Parathyroid adenoma (tissue), 2 donors: ENCODE data around the gene AKIRIN2.
A peak's percentile ranks its signal among the peaks of the same experiment; 100 is the strongest.

Experiments used
- H2AFZ ChIP-seq: fragments of 300-600 bp; sonication (generic); one replicate; pipeline ENCODE4 v1.7.0; 2017; ENCODE audit warnings: antibody characterized with exemption, mild to moderate bottlenecking
- H3K27ac ChIP-seq: fragments of 300-600 bp; sonication (generic); one replicate; pipeline ENCODE4 v1.7.0; 2017
- H3K27me3 ChIP-seq: fragments of 300-600 bp; sonication (generic); one replicate; pipeline ENCODE4 v1.7.0; 2017; ENCODE audit warnings: low read length; ENCODE audit not compliant: control insufficient read depth, insufficient read depth
- H3K36me3 ChIP-seq: fragments of 300-600 bp; sonication (generic); one replicate; pipeline ENCODE4 v1.7.0; 2017; ENCODE audit warnings: low read length; ENCODE audit not compliant: control insufficient read depth, insufficient read depth
- H3K4me1 ChIP-seq: fragments of 300-600 bp; sonication (generic); one replicate; pipeline ENCODE4 v1.7.0; 2017; ENCODE audit warnings: control low read depth
- H3K4me2 ChIP-seq: fragments of 300-600 bp; sonication (generic); one replicate; pipeline ENCODE4 v1.7.0; 2017; ENCODE audit warnings: low read length
- H3K4me3 ChIP-seq: fragments of 300-600 bp; sonication (generic); one replicate; pipeline ENCODE4 v1.7.0; 2017; ENCODE audit warnings: low read depth, low read length
- H3K79me2 ChIP-seq: fragments of 300-600 bp; sonication (generic); one replicate; pipeline ENCODE4 v1.7.0; 2017; ENCODE audit warnings: control low read depth
- H3K9ac ChIP-seq: fragments of 300-600 bp; sonication (generic); one replicate; pipeline ENCODE4 v1.7.0; 2017; ENCODE audit warnings: mild to moderate bottlenecking
- H3K9me3 ChIP-seq: fragments of 300-600 bp; sonication (generic); one replicate; pipeline ENCODE4 v1.7.0; 2017; ENCODE audit warnings: low read length; ENCODE audit not compliant: control insufficient read depth
- TF ChIP-seq, protein P1 (sequence below): fragments of 300-600 bp; sonication (generic); IDR thresholded peaks from one replicate; pipeline ENCODE4 v1.7.0; 2017; ENCODE audit warnings: antibody characterized with exemption, mild to moderate bottlenecking
- donor health status: primary hyperparathyroidism.

The AKIRIN2 gene

DNA sequence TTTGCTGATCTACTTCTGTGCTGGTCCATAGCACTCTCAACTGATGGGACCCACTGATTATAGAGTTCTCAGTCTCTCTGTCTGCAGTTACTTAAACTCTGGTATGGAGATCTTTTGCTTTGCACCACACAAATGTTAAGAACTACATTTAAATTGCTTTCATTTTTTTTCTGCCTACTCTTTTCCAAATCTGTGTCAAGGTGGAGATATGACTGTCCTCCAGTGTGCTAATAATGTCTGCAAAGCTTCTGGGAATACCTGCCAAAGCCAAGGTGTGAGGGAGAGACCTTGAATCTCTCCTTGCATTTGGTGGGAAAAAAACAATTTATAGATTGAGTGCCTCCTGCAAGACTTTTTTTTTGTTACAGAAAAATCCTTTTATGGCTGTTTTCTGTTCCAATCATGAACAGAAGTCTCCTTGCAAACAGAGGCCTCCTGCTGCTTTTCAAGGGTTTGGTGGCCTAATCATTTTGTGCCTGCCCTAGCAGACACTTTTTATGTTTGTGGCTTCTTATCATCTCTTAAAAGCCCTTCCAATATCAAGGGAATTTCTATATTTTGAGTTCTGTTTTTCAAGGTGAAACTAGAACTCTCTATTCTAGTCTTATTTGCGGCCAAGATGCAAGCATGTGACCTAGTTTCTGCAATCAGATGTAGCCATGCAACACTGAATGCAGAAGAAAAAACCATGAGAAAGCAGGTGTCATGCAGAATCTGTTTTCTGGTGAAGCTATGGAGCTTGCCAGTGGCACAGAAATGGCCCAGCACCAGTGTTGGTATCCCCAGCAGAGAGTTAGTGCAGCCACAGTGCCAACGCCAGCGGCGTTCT is 23.2 kb upstream of the AKIRIN2 start:
- Histone ChIP-seq H2AFZ (peak overlapping the region; percentile 64), H3K27ac (peak overlapping the region; percentile 55), H3K27me3 (no peaks in the 10 kb centered on the region), H3K9me3 (no peaks in the 10 kb centered on the region), H3K9ac (no peak overlapping the region), H3K36me3 (no peaks in the 10 kb centered on the region), H3K79me2 (no peaks in the 10 kb centered on the region), H3K4me3 (no peak overlapping the region), H3K4me2 (peak overlapping the region; percentile 37), H3K4me1 (peaks cover 24% of the 10 kb centered on the region)
- TF ChIP-seq, protein P1, sequence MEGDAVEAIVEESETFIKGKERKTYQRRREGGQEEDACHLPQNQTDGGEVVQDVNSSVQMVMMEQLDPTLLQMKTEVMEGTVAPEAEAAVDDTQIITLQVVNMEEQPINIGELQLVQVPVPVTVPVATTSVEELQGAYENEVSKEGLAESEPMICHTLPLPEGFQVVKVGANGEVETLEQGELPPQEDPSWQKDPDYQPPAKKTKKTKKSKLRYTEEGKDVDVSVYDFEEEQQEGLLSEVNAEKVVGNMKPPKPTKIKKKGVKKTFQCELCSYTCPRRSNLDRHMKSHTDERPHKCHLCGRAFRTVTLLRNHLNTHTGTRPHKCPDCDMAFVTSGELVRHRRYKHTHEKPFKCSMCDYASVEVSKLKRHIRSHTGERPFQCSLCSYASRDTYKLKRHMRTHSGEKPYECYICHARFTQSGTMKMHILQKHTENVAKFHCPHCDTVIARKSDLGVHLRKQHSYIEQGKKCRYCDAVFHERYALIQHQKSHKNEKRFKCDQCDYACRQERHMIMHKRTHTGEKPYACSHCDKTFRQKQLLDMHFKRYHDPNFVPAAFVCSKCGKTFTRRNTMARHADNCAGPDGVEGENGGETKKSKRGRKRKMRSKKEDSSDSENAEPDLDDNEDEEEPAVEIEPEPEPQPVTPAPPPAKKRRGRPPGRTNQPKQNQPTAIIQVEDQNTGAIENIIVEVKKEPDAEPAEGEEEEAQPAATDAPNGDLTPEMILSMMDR: no peak

DNA sequence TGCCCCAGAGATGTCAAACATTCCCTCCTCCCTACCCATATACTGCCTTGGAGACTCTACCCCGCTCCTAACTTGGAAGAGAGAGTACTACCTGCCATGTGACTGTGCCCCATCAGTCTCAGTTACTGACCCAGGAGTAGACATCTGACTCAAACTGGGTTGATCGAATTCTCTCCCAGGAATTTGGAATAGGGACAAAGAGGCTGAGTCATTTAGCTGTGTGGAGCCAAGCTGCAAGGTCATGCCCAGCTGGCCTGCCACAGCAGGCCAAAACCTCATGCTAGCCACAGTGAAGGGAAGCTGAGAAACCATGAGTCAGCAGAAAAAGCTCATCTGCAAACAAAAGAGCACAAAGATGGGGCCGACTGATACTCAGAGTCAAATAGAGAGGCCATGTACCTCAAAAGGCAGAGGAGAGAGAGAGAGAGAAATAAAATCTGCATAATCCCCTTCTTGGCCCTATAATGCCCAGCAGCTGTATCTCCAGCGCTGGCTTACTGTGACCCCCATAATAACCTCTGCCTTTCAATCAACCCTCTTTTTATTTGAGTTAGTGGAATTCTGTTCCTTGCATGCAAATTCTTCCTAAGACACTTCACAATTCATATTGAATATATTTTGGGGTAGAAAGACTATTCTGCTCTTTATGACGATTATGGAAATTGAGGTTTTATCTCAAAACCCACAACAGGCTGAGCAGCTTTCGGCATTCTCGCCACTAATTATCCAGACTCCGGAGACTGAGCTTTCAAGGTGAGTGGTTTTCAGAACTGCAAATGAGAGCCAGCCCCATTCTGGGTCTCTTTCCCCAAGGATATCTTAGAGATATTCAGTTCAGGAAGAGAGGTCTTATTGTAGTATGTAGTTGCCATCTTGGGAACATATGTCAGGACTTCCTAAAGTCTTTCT is 21.4 kb upstream of the AKIRIN2 start:
- no peaks in the 10 kb centered on the region for H3K36me3 ChIP-seq
- no peaks in the 10 kb centered on the region for H3K9me3 ChIP-seq
- peak overlapping the region; percentile 20 for H3K4me2 ChIP-seq
- no peaks in the 10 kb centered on the region for H3K27me3 ChIP-seq
- no peaks in the 10 kb centered on the region for H3K79me2 ChIP-seq
- H3K27ac ChIP-seq: peak overlapping the region; percentile 52
- no peak overlapping the region for H3K9ac ChIP-seq
- peak overlapping the region; percentile 68 for H2AFZ ChIP-seq
- H3K4me3 ChIP-seq: no peak overlapping the region
- H3K4me1 ChIP-seq: peaks cover 24% of the 10 kb centered on the region
- TF ChIP-seq, protein P1: no peak

DNA sequence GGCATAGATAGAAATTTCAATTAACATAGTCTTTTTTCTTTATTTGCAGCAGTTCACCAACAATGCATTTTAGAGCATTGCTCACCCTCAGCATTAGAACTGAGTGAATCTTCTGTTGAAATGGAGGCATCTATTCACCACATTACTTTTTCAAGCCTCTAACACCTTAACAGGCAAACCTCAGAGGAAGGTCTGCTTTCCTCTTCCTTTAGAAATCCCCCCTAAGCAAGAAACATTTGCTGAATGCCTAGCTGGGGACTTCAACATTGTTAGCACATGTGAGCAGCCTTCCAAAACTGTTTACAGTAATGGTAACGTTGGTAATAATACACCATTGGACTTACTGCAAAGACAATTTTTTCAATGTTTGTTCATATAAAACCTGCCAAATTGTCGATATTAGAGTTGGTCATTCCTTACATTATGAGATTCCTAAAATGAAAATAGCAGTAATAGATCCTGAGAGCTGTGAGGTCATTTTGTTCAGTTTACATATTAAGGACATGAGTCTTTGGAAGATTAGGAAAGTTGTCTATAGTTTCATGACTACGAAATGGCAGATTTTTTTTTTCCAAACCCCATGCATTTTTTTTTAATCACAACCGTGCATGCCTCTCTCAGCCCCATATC is 20.6 kb upstream of the AKIRIN2 start:
- Histone ChIP-seq H3K4me1 (peaks cover 24% of the 10 kb centered on the region), H3K36me3 (no peaks in the 10 kb centered on the region), H3K9ac (no peak overlapping the region), H3K4me3 (no peak overlapping the region), H3K27me3 (no peaks in the 10 kb centered on the region), H3K4me2 (no peak overlapping the region), H3K9me3 (no peaks in the 10 kb centered on the region), H2AFZ (peak overlapping the region; percentile 68), H3K27ac (peak overlapping the region; percentile 52), H3K79me2 (no peaks in the 10 kb centered on the region)
- TF ChIP-seq, protein P1: no peak

DNA sequence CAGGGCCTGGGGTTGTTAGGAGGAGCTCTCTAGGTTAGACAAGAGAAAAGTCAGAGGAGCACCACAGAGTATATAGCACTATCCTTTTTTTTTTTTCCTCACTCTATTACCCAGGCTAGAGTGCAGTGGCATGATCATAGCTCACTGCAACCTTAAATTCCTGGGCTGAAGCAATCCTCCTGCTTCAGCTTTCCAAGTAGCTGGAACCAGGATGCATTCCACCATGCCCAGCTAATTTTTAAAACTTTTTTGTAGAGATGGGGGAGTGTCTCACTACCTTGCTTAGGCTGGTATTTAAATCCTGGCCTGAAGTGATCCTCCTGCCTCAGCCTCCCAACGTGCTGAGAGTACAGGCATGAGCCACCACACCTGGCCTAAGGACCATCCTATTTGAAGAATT is 19.3 kb upstream of the AKIRIN2 start:
- H3K4me1 ChIP-seq: peaks cover 24% of the 10 kb centered on the region
- H3K9me3 ChIP-seq: no peaks in the 10 kb centered on the region
- no peaks in the 10 kb centered on the region for H3K79me2 ChIP-seq
- no peaks in the 10 kb centered on the region for H3K36me3 ChIP-seq
- H3K9ac ChIP-seq: no peak overlapping the region
- no peak overlapping the region for H3K27ac ChIP-seq
- no peaks in the 10 kb centered on the region for H3K27me3 ChIP-seq
- H2AFZ ChIP-seq: no peak overlapping the region
- no peak overlapping the region for H3K4me2 ChIP-seq
- H3K4me3 ChIP-seq: no peak overlapping the region
- TF ChIP-seq, protein P1: no peak
